ENCODE data around the gene UBAC1.

DNA sequence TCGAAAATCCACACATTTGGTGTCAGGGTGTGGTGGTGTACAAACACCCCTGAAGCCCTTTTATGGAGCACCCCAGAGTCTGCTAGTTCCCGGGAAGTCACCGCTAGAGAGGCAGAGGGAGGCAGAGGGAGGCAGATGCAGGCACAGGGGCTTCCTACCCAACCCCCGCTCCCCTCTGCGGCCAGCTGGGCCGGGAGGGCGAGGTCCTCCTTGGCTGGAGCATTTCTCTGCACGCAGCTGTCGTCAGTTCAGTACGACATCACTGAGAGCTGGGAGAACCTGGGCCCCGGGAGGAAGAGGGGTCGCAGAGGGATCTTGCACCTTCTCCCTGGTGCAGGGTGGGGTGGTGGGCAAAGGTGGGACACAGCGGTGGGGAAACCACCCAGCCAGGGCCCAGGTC, 15.8 kb upstream of the UBAC1 start:
- TF ChIP-seq, protein P1, sequence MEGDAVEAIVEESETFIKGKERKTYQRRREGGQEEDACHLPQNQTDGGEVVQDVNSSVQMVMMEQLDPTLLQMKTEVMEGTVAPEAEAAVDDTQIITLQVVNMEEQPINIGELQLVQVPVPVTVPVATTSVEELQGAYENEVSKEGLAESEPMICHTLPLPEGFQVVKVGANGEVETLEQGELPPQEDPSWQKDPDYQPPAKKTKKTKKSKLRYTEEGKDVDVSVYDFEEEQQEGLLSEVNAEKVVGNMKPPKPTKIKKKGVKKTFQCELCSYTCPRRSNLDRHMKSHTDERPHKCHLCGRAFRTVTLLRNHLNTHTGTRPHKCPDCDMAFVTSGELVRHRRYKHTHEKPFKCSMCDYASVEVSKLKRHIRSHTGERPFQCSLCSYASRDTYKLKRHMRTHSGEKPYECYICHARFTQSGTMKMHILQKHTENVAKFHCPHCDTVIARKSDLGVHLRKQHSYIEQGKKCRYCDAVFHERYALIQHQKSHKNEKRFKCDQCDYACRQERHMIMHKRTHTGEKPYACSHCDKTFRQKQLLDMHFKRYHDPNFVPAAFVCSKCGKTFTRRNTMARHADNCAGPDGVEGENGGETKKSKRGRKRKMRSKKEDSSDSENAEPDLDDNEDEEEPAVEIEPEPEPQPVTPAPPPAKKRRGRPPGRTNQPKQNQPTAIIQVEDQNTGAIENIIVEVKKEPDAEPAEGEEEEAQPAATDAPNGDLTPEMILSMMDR (IDR thresholded peaks at IDR 0.05) = no peak
- no peak for TF ChIP-seq POLR2A (IDR thresholded peaks at IDR 0.05)
